SK-N-SH (cell line): ENCODE results near the gene IRX5. TPM values are rescaled to one million over a fixed set of nuclear protein-coding genes. Genes with fewer than 3 reads are reported as not detected.

Experiments used
- CTCF ChIA-PET: fragments of 300-600, 350-600 bp; formaldehyde crosslinking; extraction: SDS; loops from one replicate; lab custom pipeline; 2021; lab: Yijun Ruan, JAX
- POLR2A ChIA-PET: fragments of 350-600 bp; sonication (Branson Sonifier 250); formaldehyde crosslinking; extraction: SDS; loops from one replicate; lab custom pipeline; 2020; ENCODE audit warnings: antibody characterized with exemption, inconsistent platforms; lab: Yijun Ruan, JAX
- DNase-seq: peaks from one replicate; pipeline ENCODE4 v3.0.0; 2012
- H2AFZ ChIP-seq: fragments of 200-600 bp; sonication (generic); 2 replicates; pipeline ENCODE4 v1.8.1; 2016; ENCODE audit warnings: antibody characterized with exemption, mild to moderate bottlenecking, low read depth
- H3F3A ChIP-seq: fragments of 200-600 bp; sonication (generic); replicated peaks from 2 replicates; pipeline ENCODE3; 2016; ENCODE audit warnings: antibody characterized with exemption, mild to moderate bottlenecking; ENCODE audit not compliant: insufficient read depth
- H3K27ac ChIP-seq, 2 experiments: fragments of 200-500 bp in 1 of 2; fragments of 200-600 bp in 1 of 2; sonication (Bioruptor generic) in 1 of 2; sonication (generic), shearing (Covaris generic) in 1 of 2; 2 replicates each; pipeline versions ENCODE4 v1.5.1 to v1.6.1; 2014 to 2016; ENCODE audit warnings: low read depth in 2 of 2, inconsistent platforms in 1 of 2, low read length in 1 of 2, mild to moderate bottlenecking in 1 of 2, mixed read lengths in 1 of 2
- H3K27me3 ChIP-seq: fragments of 200-600 bp; sonication (generic), shearing (Covaris generic); 2 replicates; pipeline ENCODE4 v1.6.1; 2016; ENCODE audit warnings: mixed run types; ENCODE audit not compliant: insufficient read depth
- H3K36me3 ChIP-seq, 2 experiments: fragments of 200-500 bp in 1 of 2; fragments of 200-600 bp in 1 of 2; sonication (Bioruptor generic) in 1 of 2; sonication (generic) in 1 of 2; replicated peaks in 1 of 2; 2 replicates each; pipeline versions ENCODE3 to v1.5.1; 2014 to 2016; ENCODE audit warnings: low read length in 1 of 2, mild to moderate bottlenecking in 1 of 2; ENCODE audit not compliant: insufficient read depth in 2 of 2, control insufficient read depth in 1 of 2
- H3K4me1 ChIP-seq, 2 experiments: fragments of 200-500 bp in 1 of 2; fragments of 200-600 bp in 1 of 2; sonication (Bioruptor generic) in 1 of 2; sonication (generic), shearing (Covaris generic) in 1 of 2; 2 replicates each; pipeline versions ENCODE4 v1.5.1 to v1.6.1; 2014 to 2016; ENCODE audit warnings: low read depth in 1 of 2, low read length in 1 of 2, mixed run types in 1 of 2; ENCODE audit not compliant: insufficient read depth in 2 of 2, control insufficient read depth in 1 of 2
- H3K4me2 ChIP-seq: fragments of 200-600 bp; sonication (generic), shearing (Covaris generic); 2 replicates; pipeline ENCODE4 v1.6.1; 2017; ENCODE audit warnings: mixed run types
- H3K4me3 ChIP-seq, 2 experiments: fragments of 200-500 bp in 1 of 2; fragments of 200-600 bp in 1 of 2; sonication (Bioruptor generic) in 1 of 2; sonication (generic), shearing (Covaris generic) in 1 of 2; 2 replicates each; pipeline versions ENCODE4 v1.5.1 to v1.8.1; 2014 to 2016; ENCODE audit warnings: low read depth in 2 of 2, inconsistent platforms in 1 of 2, low read length in 1 of 2, mild to moderate bottlenecking in 1 of 2, mixed read lengths in 1 of 2, moderate library complexity in 1 of 2
- H3K79me2 ChIP-seq: fragments of 200-600 bp; sonication (generic); 2 replicates; pipeline ENCODE4 v1.8.1; 2017; ENCODE audit warnings: mild to moderate bottlenecking; ENCODE audit not compliant: insufficient read depth
- H3K9ac ChIP-seq: fragments of 200-600 bp; sonication (generic); 2 replicates; pipeline ENCODE4 v1.6.1; 2017; ENCODE audit warnings: mixed run types
- H3K9me2 ChIP-seq: fragments of 200-600 bp; sonication (generic); 2 replicates; pipeline ENCODE4 v1.6.1; 2017; ENCODE audit warnings: mixed run types
- H3K9me3 ChIP-seq: fragments of 200-600 bp; sonication (generic); 2 replicates; pipeline ENCODE4 v1.6.1; 2017; ENCODE audit warnings: mixed run types, mild to moderate bottlenecking, moderate library complexity
- H4K20me1 ChIP-seq: fragments of 200-600 bp; sonication (generic); 2 replicates; pipeline ENCODE4 v1.6.1; 2017; ENCODE audit warnings: mild to moderate bottlenecking, mixed run types; ENCODE audit not compliant: insufficient read depth
- CHD2 ChIP-seq: fragments of 150-350 bp; IDR thresholded peaks from 2 replicates; pipeline ENCODE4 v1.6.1; 2018; ENCODE audit warnings: low read length; ENCODE audit not compliant: partially characterized antibody
- CTCF ChIP-seq: fragments of 200-600 bp; sonication (generic); IDR thresholded peaks from 2 replicates; pipeline ENCODE4 v1.6.1; 2017; ENCODE audit warnings: antibody characterized with exemption, mild to moderate bottlenecking, moderate library complexity
- EZH2phosphoT487 ChIP-seq: fragments of 200-600 bp; sonication (generic); IDR thresholded peaks from 2 replicates; pipeline ENCODE4 v1.6.1; 2017; ENCODE audit warnings: low read depth, mixed run types, mild to moderate bottlenecking, antibody characterized with exemption, moderate library complexity, borderline replicate concordance
- GATA2 ChIP-seq: sonication (generic); formaldehyde crosslinking; IDR thresholded peaks from 2 replicates; pipeline ENCODE4 v1.5.0; 2020; ENCODE audit warnings: mild to moderate bottlenecking, missing genetic modification reagents
- IRF3 ChIP-seq: fragments of 150-350 bp; IDR thresholded peaks from 2 replicates; pipeline ENCODE4 v1.6.1; 2016; ENCODE audit warnings: mild to moderate bottlenecking, low read depth, low read length
- JUND ChIP-seq: IDR thresholded peaks from 2 replicates; pipeline ENCODE4 v1.4.0; 2012
- MAX ChIP-seq: IDR thresholded peaks from 2 replicates; pipeline ENCODE4 v1.4.0; 2012; ENCODE audit warnings: low read depth
- MEF2A ChIP-seq: IDR thresholded peaks from 2 replicates; pipeline ENCODE4 v1.4.0; 2012; ENCODE audit warnings: low read depth, borderline replicate concordance
- NRF1 ChIP-seq: IDR thresholded peaks from 2 replicates; pipeline ENCODE4 v1.6.1; 2012; ENCODE audit warnings: low read depth, mild to moderate bottlenecking, low read length
- PBX3 ChIP-seq: IDR thresholded peaks from 2 replicates; pipeline ENCODE4; 2012
- POLR2AphosphoS5 ChIP-seq: IDR thresholded peaks from 2 replicates; pipeline ENCODE4 v1.6.1; 2012; ENCODE audit warnings: low read depth, low read length
- RAD21 ChIP-seq: IDR thresholded peaks from 2 replicates; pipeline ENCODE4 v1.6.1; 2012; ENCODE audit warnings: mild to moderate bottlenecking, low read length
- RCOR1 ChIP-seq: fragments of 150-350 bp; IDR thresholded peaks from 2 replicates; pipeline ENCODE4 v1.6.1; 2017; ENCODE audit warnings: antibody characterized with exemption, low read length
- SMC3 ChIP-seq: IDR thresholded peaks from 2 replicates; pipeline ENCODE4 v1.6.1; 2012; ENCODE audit warnings: low read depth, low read length, improper control_type of control experiment
- USF1 ChIP-seq: IDR thresholded peaks from 2 replicates; pipeline ENCODE4 v1.4.0; 2012; ENCODE audit warnings: low read depth, borderline replicate concordance
- WGBS: methylation state at CpG from one replicate; pipeline ENCODE4 v1.1.6; 2017; ENCODE audit warnings: low lambda C conversion rate; 5-methylcytosine and 5-hydroxymethylcytosine counted together
- polyA plus RNA-seq, 3 experiments: library from polyadenylated mRNA; depleted of rRNA; stranded (reverse); fragments of >200 nt; gene quantifications; 2 replicates each; pipeline ENCODE4 v1.2.3, GENCODE V29; 2012

IRX5 gene
- polyA plus RNA-seq, 1 of the 3 experiments (the other 2 are of a cell fraction) = 1.4 TPM

- no peak overlapping the region for H3K4me2 ChIP-seq
- no peak for DNase-seq
- no peaks in the 10 kb centered on the region for H3F3A ChIP-seq
- TF ChIP-seq NRF1 (no peak), MAX (no peak), SMC3 (no peak), MEF2A (no peak), CHD2 (no peak), USF1 (no peak), PBX3 (no peak)
- H3K4me1 ChIP-seq = no peaks in the 10 kb centered on the region; a peak in 1 of 4 replicates
- H3K27ac ChIP-seq = no peak overlapping the region
- CTCF ChIA-PET = interaction anchor here (1.6 kb wide), 1 partner anchor 17 kb away, joined by 4 read pairs; no protein-coding TSS in a partner anchor
- POLR2A ChIA-PET = no interaction called here
- whole genome bisulfite sequencing = 56% methylated on average over 3 of the region's 3 CpGs
- no peaks in the 10 kb centered on the region for H4K20me1 ChIP-seq
- no peak overlapping the region for H2AFZ ChIP-seq
- no peaks in the 10 kb centered on the region for H3K27me3 ChIP-seq
- no peaks in the 10 kb centered on the region for H3K36me3 ChIP-seq
- H3K4me3 ChIP-seq = no peak overlapping the region
- no peaks in the 10 kb centered on the region for H3K9me2 ChIP-seq
- H3K79me2 ChIP-seq = no peaks in the 10 kb centered on the region
- H3K9ac ChIP-seq = no peak overlapping the region
- no peaks in the 10 kb centered on the region for H3K9me3 ChIP-seq
Observed at GRCh38 chr16:54946909-54947308, 16.2 kb downstream of the IRX5 start.

GRCh38 chr16:54947616-54948015, 17.0 kb downstream of the IRX5 start:
- no peaks in the 10 kb centered on the region for H3F3A ChIP-seq
- 79% methylated on average over 3 of the region's 3 CpGs for WGBS

GRCh38 chr16:54952195-54952594, 21.5 kb downstream of the IRX5 start:
- no peak overlapping the region for H2AFZ ChIP-seq
- CTCF ChIA-PET = interaction anchor here (1.0 kb wide), 1 partner anchor 22 kb away, joined by 3 read pairs; the partner anchor contains the start of gene IRX5
- H4K20me1 ChIP-seq = no peaks in the 10 kb centered on the region
- no peak overlapping the region for H3K9ac ChIP-seq
- POLR2A ChIA-PET = no interaction called here
- H3K79me2 ChIP-seq = no peaks in the 10 kb centered on the region
- no peaks in the 10 kb centered on the region for H3K36me3 ChIP-seq
- 38% methylated on average over 4 of the region's 4 CpGs for WGBS
- H3K27me3 ChIP-seq = no peaks in the 10 kb centered on the region
- no peak overlapping the region for H3K4me3 ChIP-seq
- H3K9me3 ChIP-seq = no peaks in the 10 kb centered on the region
- no peaks in the 10 kb centered on the region for H3F3A ChIP-seq
- H3K27ac ChIP-seq = no peak overlapping the region
- H3K9me2 ChIP-seq = no peaks in the 10 kb centered on the region
- no peaks in the 10 kb centered on the region; a peak in 1 of 4 replicates for H3K4me1 ChIP-seq
- H3K4me2 ChIP-seq = no peak overlapping the region
- no peak for DNase-seq
- TF ChIP-seq RCOR1 (no peak), GATA2 (CRISPR knock-in tag) (no peak), NRF1 (no peak), CTCF (no peak), IRF3 (no peak), CHD2 (no peak), JUND (no peak), POLR2AphosphoS5 (no peak), USF1 (no peak), RAD21 (no peak), MEF2A (no peak)

More at GRCh38 chr16:54947616-54948015, 17.0 kb downstream of the IRX5 start:
- H3K9me2 ChIP-seq = no peaks in the 10 kb centered on the region
- no peaks in the 10 kb centered on the region for H3K27me3 ChIP-seq
- no peak overlapping the region for H3K4me2 ChIP-seq
- no peaks in the 10 kb centered on the region for H3K36me3 ChIP-seq
- H3K9ac ChIP-seq = no peak overlapping the region
- ChIA-PET CTCF (interaction anchor here (1.1 to 1.6 kb wide), 2 partner anchors 16 to 18 kb away, joined by 3 to 4 read pairs; no protein-coding TSS in a partner anchor), POLR2A (no interaction called here)
- no peak for TF ChIP-seq CHD2
- no peak for TF ChIP-seq EZH2phosphoT487
- TF ChIP-seq SMC3 = no peak
- H3K9me3 ChIP-seq = no peaks in the 10 kb centered on the region
- no peaks in the 10 kb centered on the region for H3K79me2 ChIP-seq
- H2AFZ ChIP-seq = no peak overlapping the region
- no peak overlapping the region for H3K4me3 ChIP-seq
- DNase-seq = no peak
- H3K27ac ChIP-seq = no peak overlapping the region
- H3K4me1 ChIP-seq = no peaks in the 10 kb centered on the region; a peak in 1 of 4 replicates
- H4K20me1 ChIP-seq = no peaks in the 10 kb centered on the region
